ENCODE measurements around the gene TTC39A. TPM values are rescaled to one million over a fixed set of nuclear protein-coding genes. Genes with fewer than 3 reads are reported as not detected.
A peak's percentile ranks its signal among the peaks of the same experiment; 100 is the strongest.

Gene TTC39A
- total and polyA plus RNA-seq, 7 donors = 0.48 to 12.4 (median 6.0) TPM

- DNase-seq (no peak), ATAC-seq (no peak)
- H3K9me3 ChIP-seq = no peaks in the 10 kb centered on the region
- H3K4me1 ChIP-seq = no peaks in the 10 kb centered on the region
- intact Hi-C loops (cut with DNase I) = no loop called here
- 86 to 91% (median 89%) methylated on average over 5 of the region's 5 CpGs for WGBS, 3 donors
- H3K27me3 ChIP-seq (ENCODE audit: insufficient read depth in 3 of 3, low read length in 2 of 3) = no peaks in the 10 kb centered on the region
- no peak overlapping the region for H3K27ac ChIP-seq
- TF ChIP-seq CTCF (IDR thresholded peaks at IDR 0.05) = no peak
- H3K4me3 ChIP-seq = no peak overlapping the region
- H3K36me3 ChIP-seq (ENCODE audit: insufficient read depth in 1 of 2, low read depth in 1 of 2) = peaks cover 0 to 5% of the 10 kb centered on the region in 2 donors
These were observed 47.8 kb downstream of the TTC39A start for GRCh38 chr1:51282605-51283004.

GRCh38 chr1:51281807-51282206 is 48.6 kb downstream of the TTC39A start:
- intact Hi-C loops (cut with DNase I) = no loop called here
- no peak overlapping the region for H3K27ac ChIP-seq

GRCh38 chr1:51280321-51280978 is 49.9 kb downstream of the TTC39A start:
- Histone ChIP-seq H3K4me3 (no peak overlapping the region), H3K36me3 (ENCODE audit: insufficient read depth in 1 of 2, low read depth in 1 of 2) (peaks cover 0 to 5% of the 10 kb centered on the region in 2 donors), H3K4me1 (no peaks in the 10 kb centered on the region), H3K27me3 (ENCODE audit: insufficient read depth in 3 of 3, low read length in 2 of 3) (no peaks in the 10 kb centered on the region), H3K27ac (no peak overlapping the region), H3K9me3 (no peaks in the 10 kb centered on the region)
- intact Hi-C loops (cut with DNase I) = no loop called here
- DNase-seq (no peak), ATAC-seq (peak; percentile 22 to 63 (median 52))
- WGBS, 3 donors = 71 to 85% (median 82%) methylated on average over 4 of the region's 4 CpGs
- no peak for TF ChIP-seq CTCF (IDR thresholded peaks at IDR 0.05)

More at GRCh38 chr1:51281807-51282206, 48.6 kb downstream of the TTC39A start:
- ATAC-seq (no peak), DNase-seq (no peak)
- no peak for TF ChIP-seq CTCF (IDR thresholded peaks at IDR 0.05)
- 82 to 95% (median 88%) methylated on average over 5 of the region's 5 CpGs for WGBS, 3 donors
- Histone ChIP-seq H3K27me3 (ENCODE audit: insufficient read depth in 3 of 3, low read length in 2 of 3) (no peaks in the 10 kb centered on the region), H3K36me3 (ENCODE audit: insufficient read depth in 1 of 2, low read depth in 1 of 2) (peaks cover 0 to 5% of the 10 kb centered on the region in 2 donors), H3K9me3 (no peaks in the 10 kb centered on the region), H3K4me3 (no peak overlapping the region), H3K4me1 (no peaks in the 10 kb centered on the region)

- H3K4me1 ChIP-seq = no peaks in the 10 kb centered on the region
- DNase-seq = no peak
- H3K36me3 ChIP-seq (ENCODE audit: insufficient read depth in 1 of 2, low read depth in 1 of 2) = peaks cover 0 to 29% of the 10 kb centered on the region in 2 donors
- WGBS, 3 donors = 86% methylated on average over 7 of the region's 7 CpGs
- no peak overlapping the region for H3K4me3 ChIP-seq
- no peaks in the 10 kb centered on the region for H3K9me3 ChIP-seq
- H3K27ac ChIP-seq = no peak overlapping the region
- ATAC-seq = peak in 1 of 4 donors; percentile 64
- no peak for TF ChIP-seq CTCF (IDR thresholded peaks at IDR 0.05)
- H3K27me3 ChIP-seq (ENCODE audit: insufficient read depth in 3 of 3, low read length in 2 of 3) = no peaks in the 10 kb centered on the region
- intact Hi-C loops (cut with DNase I) = no loop called here
These were observed 54.1 kb downstream of the TTC39A start for GRCh38 chr1:51276286-51276685.

GRCh38 chr1:51274676-51275075 is 55.7 kb downstream of the TTC39A start:
- ATAC-seq (no peak), DNase-seq (no peak)
- H3K27me3 ChIP-seq (ENCODE audit: insufficient read depth in 3 of 3, low read length in 2 of 3) = no peaks in the 10 kb centered on the region
- intact Hi-C loops (cut with DNase I) = no loop called here
- H3K27ac ChIP-seq = no peak overlapping the region
- no peak for TF ChIP-seq CTCF (IDR thresholded peaks at IDR 0.05)
- H3K36me3 ChIP-seq (ENCODE audit: insufficient read depth in 1 of 2, low read depth in 1 of 2) = peaks cover 0 to 43% of the 10 kb centered on the region in 2 donors
- H3K4me3 ChIP-seq = no peak overlapping the region
- no peaks in the 10 kb centered on the region for H3K4me1 ChIP-seq
- WGBS, 3 donors = 97 to 98% (median 98%) methylated on average over 6 of the region's 6 CpGs
- H3K9me3 ChIP-seq = no peaks in the 10 kb centered on the region
